ENCODE results near the gene ARPC1B.
"Not testable (repeated sequence)": the region's sequence is repeated elsewhere in the genome, so short reads cannot be mapped to it uniquely, and the experiment has no call there.

The ARPC1B gene

DNA sequence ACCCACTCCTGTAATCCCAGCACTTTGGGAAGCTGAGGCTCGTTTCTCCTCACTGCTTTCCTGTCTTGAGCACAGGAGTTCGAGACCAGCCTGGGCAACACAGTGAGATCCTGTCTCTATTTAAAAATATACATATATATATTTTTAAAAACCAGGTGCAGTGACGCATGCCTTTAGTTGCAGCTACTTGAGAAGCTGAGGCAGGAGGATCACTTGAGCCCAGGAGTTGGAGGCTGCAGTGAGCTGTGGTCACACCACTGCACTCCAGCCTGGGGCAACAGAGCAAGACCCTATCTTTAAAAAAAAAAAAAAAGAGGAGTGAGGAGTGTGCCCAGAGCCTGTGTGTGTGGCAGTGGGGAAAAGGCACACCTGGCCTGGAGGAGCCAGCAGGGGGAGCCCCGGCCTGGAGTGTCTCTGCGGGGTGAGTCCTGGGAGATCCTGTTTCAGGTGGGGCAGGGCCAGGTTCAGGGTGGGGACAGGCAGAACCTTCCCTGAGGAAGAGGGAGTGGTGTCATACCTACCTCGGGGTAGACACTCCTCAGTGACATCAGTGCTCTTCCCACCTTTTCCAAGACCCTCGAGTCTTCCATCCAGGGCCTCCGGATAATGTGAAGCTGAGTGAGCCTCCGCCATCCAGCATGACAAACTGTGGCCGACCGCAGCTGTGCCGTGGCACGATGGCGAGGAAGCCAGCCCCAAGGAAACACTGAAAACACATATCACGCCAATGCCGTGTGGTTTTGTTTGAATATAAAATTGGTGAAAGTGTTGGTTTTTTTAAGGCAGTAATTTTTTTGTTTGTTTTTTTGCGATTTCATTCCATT, 9.0 kb upstream of the ARPC1B start:
- intact Hi-C loops (cut with DNase I), result no loop called here
- peak in 37 of 42 donors; percentile 32 to 79 (median 59) for DNase-seq

DNA sequence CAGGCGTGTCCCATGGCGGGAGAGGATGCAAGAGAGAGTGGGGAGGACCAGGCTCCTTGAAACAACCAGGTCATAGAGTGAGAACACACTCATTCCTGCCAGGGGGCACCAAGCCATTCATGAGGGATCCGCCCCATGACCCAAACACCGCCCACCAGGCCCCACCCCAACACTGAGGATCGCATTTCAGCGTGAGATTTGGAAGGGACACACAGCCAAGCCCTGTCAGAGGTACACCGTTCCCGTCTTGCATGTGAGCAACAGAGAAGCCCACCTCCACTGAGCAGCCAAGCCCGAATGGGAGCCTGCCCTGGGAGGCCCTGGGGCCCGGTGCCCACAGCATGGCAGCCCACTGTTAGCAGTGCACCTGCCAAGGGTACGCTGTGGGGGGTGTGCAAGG, 7.9 kb upstream of the ARPC1B start:
- no peak for DNase-seq
- intact Hi-C loops (cut with DNase I), result no loop called here

DNA sequence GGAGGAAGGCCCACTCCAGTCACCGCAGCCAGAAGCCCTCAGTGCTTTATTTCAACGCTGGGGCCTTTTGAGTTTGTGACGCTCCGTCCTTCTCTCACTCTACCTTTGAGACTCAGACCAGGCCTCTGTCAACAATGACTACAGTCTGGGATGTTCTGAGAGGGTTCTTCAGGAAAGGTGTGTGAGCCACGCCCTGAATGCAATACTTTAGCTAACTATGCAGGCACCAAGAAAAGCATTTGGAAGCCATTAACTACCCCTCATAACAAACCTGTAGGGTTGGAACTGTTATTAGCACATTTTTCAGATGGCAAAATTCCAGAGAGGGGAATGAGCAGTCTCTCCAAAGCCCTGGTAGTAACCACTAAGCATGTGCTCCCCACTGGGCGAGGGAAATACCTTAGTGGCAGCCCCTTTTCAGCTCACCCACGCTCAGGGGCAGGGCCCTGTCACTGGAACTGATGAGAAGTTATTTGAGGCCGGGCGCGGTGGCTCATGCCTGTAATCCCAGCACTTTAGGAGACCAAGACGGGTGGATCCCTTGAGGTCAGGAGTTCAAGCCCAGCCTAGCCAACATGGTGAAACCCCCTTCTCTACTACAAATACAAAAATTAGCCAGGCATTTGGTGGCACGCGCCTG, 5.7 kb upstream of the ARPC1B start:
- intact Hi-C loops (cut with DNase I), result no loop called here
- no peak for DNase-seq

DNA sequence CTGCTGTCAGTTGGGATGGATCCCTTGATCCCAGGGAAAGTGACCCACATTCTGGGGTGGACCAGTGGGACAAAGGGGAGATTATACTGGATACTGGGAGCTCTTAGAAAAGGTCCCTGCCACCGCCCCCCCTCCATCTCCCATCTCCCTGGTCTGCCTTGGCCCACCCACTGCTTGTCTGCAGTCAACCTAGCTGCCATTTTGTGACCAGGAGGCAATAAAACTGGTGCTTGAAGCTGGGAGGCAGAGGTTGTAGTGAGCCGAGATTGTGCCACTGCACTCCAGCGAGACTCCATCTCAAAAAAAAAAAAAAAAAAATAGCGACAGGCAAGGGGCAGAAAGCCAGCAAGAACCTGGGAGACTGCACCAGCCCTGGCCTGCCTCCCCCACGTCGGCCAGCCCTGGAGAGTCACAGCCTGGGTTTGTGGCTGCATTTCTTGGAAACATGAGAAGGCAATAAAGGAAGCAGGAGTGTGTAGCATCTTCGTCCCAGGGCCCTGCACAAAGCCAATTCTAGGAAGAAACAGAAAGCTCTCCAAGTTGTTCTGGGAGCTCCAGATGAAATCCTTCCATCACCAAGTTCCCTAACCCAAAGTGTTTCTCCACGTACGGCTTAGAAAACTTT, 4.7 kb upstream of the ARPC1B start:
- no peak for DNase-seq

DNA sequence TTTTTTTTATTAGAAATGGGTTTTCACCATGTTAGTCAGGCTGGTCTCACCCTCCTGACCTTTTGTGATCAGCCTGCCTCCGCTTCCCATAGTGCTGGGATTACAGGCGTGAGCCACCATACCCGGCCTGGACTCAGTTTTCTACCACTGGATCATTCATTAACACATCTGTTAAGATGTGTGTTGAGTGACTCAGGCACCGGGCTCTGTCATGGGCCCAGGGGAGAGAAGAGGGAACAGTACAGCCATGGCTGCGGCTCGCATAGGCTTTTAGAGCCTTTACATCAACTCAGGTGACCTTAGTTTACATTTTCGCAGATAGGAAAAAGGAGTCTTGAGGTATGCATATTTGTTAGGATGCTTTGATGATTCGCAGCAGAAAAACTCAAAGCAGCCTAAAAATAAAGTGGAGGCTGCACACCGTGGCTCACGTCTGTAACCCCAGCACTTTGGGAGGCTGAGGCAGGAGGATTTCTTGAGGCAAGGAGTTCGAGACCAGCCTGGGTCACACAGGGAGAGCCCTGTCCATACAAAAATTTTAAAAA, 3.1 kb upstream of the ARPC1B start:
- intact Hi-C loops (cut with DNase I), result no loop called here
- no peak for DNase-seq

More for the DNA sequence above, 4.7 kb upstream of the ARPC1B start:
- intact Hi-C loops (cut with DNase I), result no loop called here

DNA sequence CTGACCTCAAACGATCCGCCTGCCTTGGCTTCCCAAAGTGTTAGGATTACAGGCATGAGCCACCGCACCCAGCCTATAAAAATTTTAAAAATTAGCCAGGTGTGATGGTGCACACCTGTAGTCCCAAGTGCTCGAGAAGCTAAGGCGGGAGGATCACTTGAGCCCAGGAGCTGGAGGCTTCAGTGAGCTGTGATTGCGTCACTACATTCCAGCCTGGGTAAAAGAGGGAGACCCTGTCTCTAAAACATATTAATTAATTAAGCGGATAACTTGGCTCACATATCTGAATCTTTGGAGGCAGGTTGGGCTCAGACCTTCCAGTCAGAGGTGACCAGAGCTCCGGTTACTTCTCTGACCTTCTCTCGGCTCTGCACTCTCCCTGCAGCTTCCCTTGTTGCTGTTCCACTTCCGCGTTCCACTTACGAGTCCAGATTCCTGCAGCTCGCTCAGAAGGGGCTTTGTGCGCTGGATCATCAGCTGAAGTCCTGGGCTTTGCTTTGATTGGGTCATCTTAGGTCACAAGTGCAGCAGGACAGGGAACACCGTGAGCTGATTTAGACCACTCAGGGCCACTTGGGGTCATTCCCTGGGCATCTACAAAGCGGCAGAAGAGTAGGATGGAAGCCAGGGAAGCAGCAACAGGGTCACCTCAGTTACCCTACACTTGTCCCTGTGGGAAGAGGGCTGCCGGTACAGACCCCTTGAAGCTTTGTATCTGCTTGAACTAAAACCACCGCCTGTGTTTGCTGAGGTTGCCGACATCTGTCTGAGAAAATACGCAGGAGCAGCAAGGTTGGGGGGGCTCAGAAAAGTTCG, 2.0 kb upstream of the ARPC1B start:
- intact Hi-C loops (cut with DNase I), result no loop called here
- DNase-seq, result peak in 2 of 42 donors; percentile 7 to 27

DNA sequence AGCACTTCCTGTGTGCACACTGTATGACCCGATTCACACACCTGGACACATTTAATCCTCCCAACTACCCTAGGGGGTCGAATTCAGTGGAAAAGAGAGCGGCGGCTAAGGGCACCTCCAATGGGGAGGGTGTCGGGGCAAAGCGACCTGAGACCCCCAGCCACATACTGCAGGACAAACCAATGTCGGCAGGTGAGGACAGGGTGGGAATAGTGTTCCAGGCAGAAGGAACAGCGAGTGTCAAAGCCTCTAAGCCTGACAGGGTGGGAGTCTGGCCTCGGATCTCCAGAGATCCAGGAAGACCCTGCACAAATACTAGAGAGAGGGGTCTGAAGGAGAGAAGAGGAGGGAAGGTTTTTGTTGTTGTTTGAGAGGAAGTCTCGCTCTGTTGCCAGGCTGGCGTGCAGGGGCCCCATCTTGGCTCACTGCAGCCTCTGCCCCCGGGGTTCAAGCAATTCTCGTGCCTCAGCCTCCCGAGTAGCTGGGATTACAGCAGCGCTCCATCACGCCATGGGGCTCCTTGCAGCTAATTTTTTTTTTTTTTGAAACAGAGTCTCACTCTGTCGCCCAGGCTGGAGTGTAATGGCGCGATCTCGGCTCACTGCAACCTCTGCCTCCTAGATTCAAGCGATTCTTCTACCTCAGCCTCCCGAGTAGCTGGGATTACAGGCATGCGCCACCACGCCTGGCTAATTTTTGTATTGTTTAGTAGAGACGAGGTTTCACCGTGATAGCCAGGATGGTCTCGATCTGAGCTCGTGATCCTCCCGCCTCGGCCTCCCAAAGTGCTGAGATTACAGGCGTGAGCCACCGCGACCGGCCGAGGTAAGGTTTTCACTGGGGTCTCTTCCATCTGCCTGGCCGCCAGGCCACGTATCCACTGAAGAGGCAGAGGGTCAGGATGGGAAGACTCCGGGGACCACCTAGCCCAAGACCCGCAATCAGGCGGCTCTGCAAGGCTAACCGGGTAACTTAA, 1.2 kb upstream of the ARPC1B start:
- DNase-seq, result no peak
- intact Hi-C loops (cut with DNase I), result no loop called here

GRCh38 chr7:99375070-99375807, 709 bp downstream of the ARPC1B start:
- intact Hi-C loops (cut with DNase I), result no loop called here
- DNase-seq, result peak in 39 of 42 donors; percentile 28 to 80 (median 63)

GRCh38 chr7:99379043-99379577, 4.6 kb downstream of the ARPC1B start:
- intact Hi-C loops (cut with DNase I), result no loop called here
- peak in 22 of 42 donors; percentile 22 to 68 (median 43) for DNase-seq

DNA sequence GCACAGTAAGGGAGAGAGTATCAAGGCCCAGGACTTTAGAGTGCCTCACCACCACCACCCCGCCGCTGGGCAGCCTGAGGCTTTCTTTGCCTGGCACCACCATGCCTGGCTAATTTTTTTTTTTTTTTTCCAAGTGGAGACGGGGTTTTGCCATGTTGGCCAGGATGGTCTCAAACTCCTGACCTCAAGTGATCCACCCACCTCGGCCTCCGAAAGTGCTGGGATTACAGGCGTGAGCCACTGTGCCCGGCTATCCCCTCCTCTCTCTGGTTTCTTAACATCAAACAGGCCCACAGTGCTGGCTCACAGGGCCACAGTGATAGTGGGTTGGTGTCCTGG, 5.1 kb downstream of the ARPC1B start:
- intact Hi-C loops (cut with DNase I); DNase-seq: not testable (repeated sequence)

DNA sequence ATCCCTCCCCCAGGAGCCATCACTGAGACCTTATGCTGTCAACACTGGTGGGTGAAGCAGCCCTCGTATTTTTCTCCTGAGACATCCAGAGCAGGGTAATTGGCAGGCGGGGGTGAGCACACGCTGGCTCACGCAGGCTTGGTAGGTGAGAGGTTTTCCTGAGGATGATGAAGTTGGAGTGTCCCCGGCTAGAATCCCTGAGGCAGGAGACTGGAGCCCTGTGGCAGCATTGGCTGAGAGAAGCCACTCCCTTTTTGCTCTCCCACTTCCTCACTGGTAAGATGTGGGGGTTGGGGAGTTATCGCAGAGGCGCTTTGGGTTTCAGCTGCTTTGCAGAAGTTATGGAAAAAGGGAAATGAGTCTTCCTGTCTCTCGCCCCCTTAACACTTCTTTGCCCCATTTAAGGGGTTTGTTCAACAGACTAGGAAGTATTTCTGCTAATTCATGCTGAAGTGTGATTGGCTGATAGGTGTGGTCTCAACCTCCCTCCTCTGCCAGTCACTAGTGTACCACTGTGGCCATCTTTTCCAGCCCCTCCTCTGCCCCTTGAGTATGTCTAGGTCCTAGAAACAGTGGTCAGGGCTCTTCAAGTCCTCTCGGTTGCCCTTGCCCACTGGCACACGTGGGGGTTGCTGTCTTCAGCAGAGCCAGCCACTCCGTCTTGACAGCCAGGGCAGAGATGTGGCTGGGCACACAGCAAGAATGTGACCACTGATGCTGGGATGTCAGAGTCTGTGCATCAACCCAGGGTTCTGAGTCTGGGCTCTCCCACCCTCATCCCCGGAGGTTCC, 5.7 kb downstream of the ARPC1B start:
- intact Hi-C loops (cut with DNase I), result no loop called here
- peak; percentile 41 to 92 (median 73) for DNase-seq

- intact Hi-C loops (cut with DNase I), result no loop called here
- DNase-seq, result peak in 32 of 42 donors; percentile 19 to 75 (median 59)
These were observed 6.5 kb downstream of the ARPC1B start for GRCh38 chr7:99380823-99381663.

GRCh38 chr7:99381664-99382075, 7.1 kb downstream of the ARPC1B start:
- DNase-seq, result no peak
- intact Hi-C loops (cut with DNase I), result no loop called here

GRCh38 chr7:99383203-99383602, 8.7 kb downstream of the ARPC1B start:
- intact Hi-C loops (cut with DNase I), result no loop called here
- no peak for DNase-seq

DNA sequence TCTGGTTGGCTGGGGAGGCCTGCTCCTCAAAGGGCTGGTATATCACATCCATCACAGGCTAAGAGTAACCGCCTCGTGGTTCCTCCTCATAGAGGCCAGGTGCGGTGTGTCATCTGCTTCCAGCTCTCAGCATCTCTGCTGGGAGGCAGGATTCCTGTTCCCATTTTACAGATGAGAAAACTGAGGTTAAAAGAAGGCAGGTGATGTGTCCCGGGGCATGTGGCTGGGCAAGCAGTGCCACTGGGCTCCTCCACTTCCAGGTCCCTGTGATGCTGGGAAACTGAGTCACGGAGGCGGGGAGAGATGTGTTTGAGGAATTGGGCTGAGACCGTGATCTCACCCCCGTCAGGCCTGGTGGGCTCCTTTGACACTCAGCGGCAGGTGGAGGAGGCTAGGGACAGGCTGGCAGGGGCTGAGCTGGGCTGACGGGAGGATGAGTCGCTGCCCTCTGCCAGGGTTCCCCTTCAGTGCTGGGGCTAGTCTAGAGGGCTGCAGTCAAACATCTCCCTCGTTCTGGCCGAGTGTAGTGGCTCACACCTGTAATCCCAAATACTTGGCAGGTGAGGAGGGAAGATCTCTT, 9.4 kb downstream of the ARPC1B start:
- DNase-seq, result no peak
- intact Hi-C loops (cut with DNase I), result no loop called here
